Tibial nerve (tissue), 4 donors: ENCODE results near the gene SLC6A15. TPM values are rescaled to one million over a fixed set of nuclear protein-coding genes. Genes with fewer than 3 reads are reported as not detected.

Experiments
- DNase-seq, 2 donors: peaks; one replicate each; pipeline ENCODE4 v3.0.0-alpha.2; 2019; ENCODE audit warnings: low spot score in 2 of 2
- H3K27ac ChIP-seq, 4 donors: fragments of 200-600 bp; sonication (generic) in 3 of 4; one replicate each; pipeline ENCODE4 v1.5.1; 2017 to 2019; ENCODE audit warnings: mild to moderate bottlenecking in 1 of 4
- H3K27me3 ChIP-seq, 2 donors: fragments of 200-600 bp; sonication (generic) in 1 of 2; one replicate each; pipeline versions ENCODE4 v1.5.1 to v1.6.0; 2017 to 2019
- H3K36me3 ChIP-seq, 3 donors: fragments of 200-600 bp; sonication (generic); one replicate each; pipeline ENCODE4 v1.5.1; 2018 to 2019
- H3K4me1 ChIP-seq, 4 donors: fragments of 200-600 bp; sonication (generic) in 3 of 4; one replicate each; pipeline ENCODE4 v1.5.1; 2017 to 2019
- H3K4me3 ChIP-seq, 4 donors: fragments of 200-600 bp; sonication (generic) in 3 of 4; one replicate each; pipeline ENCODE4 v1.5.1; 2017 to 2019; ENCODE audit warnings: mild to moderate bottlenecking in 1 of 4, moderate library complexity in 1 of 4
- H3K9me3 ChIP-seq, 4 donors: fragments of 200-600 bp; sonication (generic) in 3 of 4; one replicate each; pipeline ENCODE4 v1.5.1; 2017 to 2019
- CTCF ChIP-seq, 5 experiments: fragments of 200-600 bp in 3 of 5; fragments of 450-650 bp in 2 of 5; sonication (generic) in 3 of 5; IDR thresholded peaks; one replicate each; pipeline ENCODE4 v1.5.1; 2016 to 2019; ENCODE audit warnings: antibody characterized with exemption in 5 of 5, mild to moderate bottlenecking in 3 of 5, moderate library complexity in 2 of 5
- EP300 ChIP-seq, 2 donors: sonication (generic); formaldehyde crosslinking; IDR thresholded peaks; one replicate each; pipeline ENCODE4 v1.6.1; 2017; ENCODE audit warnings: antibody characterized with exemption in 2 of 2, mild to moderate bottlenecking in 1 of 2
- POLR2A ChIP-seq, 2 donors: fragments of 450-650 bp; IDR thresholded peaks; one replicate each; pipeline ENCODE4 v1.6.1; 2017; ENCODE audit warnings: antibody characterized with exemption in 2 of 2, mild to moderate bottlenecking in 2 of 2, moderate library complexity in 2 of 2
- WGBS, 2 donors: methylation state at CpG; one replicate each; pipeline ENCODE4 v1.1.5; 2018; 5-methylcytosine and 5-hydroxymethylcytosine counted together
- total RNA-seq, 4 donors: library from RNA; depleted of rRNA; stranded (reverse); fragments of >200 nt; gene quantifications; one replicate each; pipeline ENCODE4 v1.1.0, GENCODE V29; 2016

SLC6A15 gene
- total RNA-seq, 4 donors from 2014 or later: 0.30 to 0.84 (median 0.51) TPM

- 75 to 83% methylated on average over 1 of the region's 1 CpG for WGBS, 2 donors
- no peaks in the 10 kb centered on the region for H3K27me3 ChIP-seq
- H3K4me3 ChIP-seq: no peak overlapping the region
- H3K9me3 ChIP-seq: no peaks in the 10 kb centered on the region
- H3K36me3 ChIP-seq: no peaks in the 10 kb centered on the region
- no peak overlapping the region for H3K27ac ChIP-seq
- DNase-seq: no peak
- no peaks in the 10 kb centered on the region for H3K4me1 ChIP-seq
- no peak for TF ChIP-seq CTCF (IDR thresholded peaks at IDR 0.05)
- no peak for TF ChIP-seq POLR2A (IDR thresholded peaks at IDR 0.05)
- TF ChIP-seq EP300 (IDR thresholded peaks at IDR 0.05): no peak
These were observed 7.7 kb upstream of the SLC6A15 start for GRCh38 chr12:84920331-84920730.

GRCh38 chr12:84919271-84919670, 6.7 kb upstream of the SLC6A15 start:
- Histone ChIP-seq H3K4me3 (no peak overlapping the region), H3K4me1 (no peaks in the 10 kb centered on the region), H3K27me3 (peaks cover 0 to 7% of the 10 kb centered on the region in 2 donors), H3K27ac (no peak overlapping the region), H3K9me3 (no peaks in the 10 kb centered on the region), H3K36me3 (no peaks in the 10 kb centered on the region)
- WGBS, 2 donors: 70 to 81% methylated on average over 1 of the region's 1 CpG
- no peak for TF ChIP-seq CTCF (IDR thresholded peaks at IDR 0.05)
- TF ChIP-seq POLR2A (IDR thresholded peaks at IDR 0.05): no peak
- TF ChIP-seq EP300 (IDR thresholded peaks at IDR 0.05): no peak
- DNase-seq: no peak

- H3K27me3 ChIP-seq: peaks cover 0 to 49% of the 10 kb centered on the region in 2 donors
- peak overlapping the region; percentile 23 to 59 (median 37) for H3K4me3 ChIP-seq
- no peak overlapping the region for H3K27ac ChIP-seq
- no peak for DNase-seq
- TF ChIP-seq EP300 (IDR thresholded peaks at IDR 0.05) (no peak), POLR2A (IDR thresholded peaks at IDR 0.05) (no peak), CTCF (IDR thresholded peaks at IDR 0.05) (no peak)
- no peaks in the 10 kb centered on the region for H3K36me3 ChIP-seq
- H3K9me3 ChIP-seq: no peaks in the 10 kb centered on the region
- WGBS, 2 donors: 10 to 14% methylated on average over 9 of the region's 9 CpGs
- peaks cover 0 to 31% (median 5%) of the 10 kb centered on the region in 4 donors for H3K4me1 ChIP-seq
These were observed 523 bp upstream of the SLC6A15 start for GRCh38 chr12:84913129-84913515.

- Histone ChIP-seq H3K4me1 (peaks cover 0 to 31% (median 5%) of the 10 kb centered on the region in 4 donors), H3K36me3 (no peaks in the 10 kb centered on the region), H3K27me3 (peaks cover 0 to 54% of the 10 kb centered on the region in 2 donors), H3K9me3 (no peaks in the 10 kb centered on the region), H3K4me3 (peak overlapping the region; percentile 23 to 59 (median 37)), H3K27ac (no peak overlapping the region)
- 1 to 2% methylated on average over 45 to 48 of the region's 48 CpGs for WGBS, 2 donors
- TF ChIP-seq CTCF (IDR thresholded peaks at IDR 0.05) (no peak), POLR2A (IDR thresholded peaks at IDR 0.05) (peak in 1 of 2 donors; percentile 15), EP300 (IDR thresholded peaks at IDR 0.05) (no peak)
- DNase-seq: peak in 1 of 2 donors; percentile 30
These were observed 1.1 kb downstream of the SLC6A15 start for GRCh38 chr12:84911271-84912197.
